BE2C (cell line): Measurements from ENCODE around the gene LEFTY2.
"Not testable (repeated sequence)": the region's sequence is repeated elsewhere in the genome, so short reads cannot be mapped to it uniquely, and the experiment has no call there.

ENCODE experiments used
- DNase-seq: peaks from one replicate; pipeline ENCODE4 v3.0.0-alpha.2; 2020
- H3K27me3 ChIP-seq: fragments of 250-450 bp; sonication (Bioruptor Pico); 2 replicates; pipeline ENCODE4 v1.5.1; 2020; ENCODE audit warnings: mild to moderate bottlenecking
- H3K36me3 ChIP-seq: fragments of 250-450 bp; sonication (Bioruptor Pico); 2 replicates; pipeline ENCODE4 v1.5.1; 2020; ENCODE audit warnings: mild to moderate bottlenecking
- H3K4me1 ChIP-seq: fragments of 250-450 bp; sonication (Bioruptor Pico); 2 replicates; pipeline ENCODE4 v1.5.1; 2020
- H3K4me3 ChIP-seq: 2 replicates; pipeline ENCODE4 v1.5.1; 2011; ENCODE audit warnings: low read depth, low read length
- H3K9me3 ChIP-seq: fragments of 250-450 bp; sonication (Bioruptor Pico); 2 replicates; pipeline ENCODE4 v1.5.1; 2020
- CTCF ChIP-seq: IDR thresholded peaks from 2 replicates; pipeline ENCODE4 v1.5.1; 2012; ENCODE audit warnings: mild to moderate bottlenecking, low read depth, low read length

The LEFTY2 gene

GRCh38 chr1:225977937-225978748 is 37.1 kb upstream of the LEFTY2 start:
- Histone ChIP-seq H3K4me3 (no peak overlapping the region), H3K9me3 (no peaks in the 10 kb centered on the region), H3K4me1 (no peaks in the 10 kb centered on the region), H3K36me3 (peaks cover 29% of the 10 kb centered on the region), H3K27me3 (no peaks in the 10 kb centered on the region)
- DNase-seq: no peak
- no peak for TF ChIP-seq CTCF

- not testable (repeated sequence) for H3K36me3 ChIP-seq, H3K4me1 ChIP-seq, H3K4me3 ChIP-seq, DNase-seq, H3K27me3 ChIP-seq, H3K9me3 ChIP-seq
These were observed 34.1 kb upstream of the LEFTY2 start for GRCh38 chr1:225975146-225975545.

- peaks cover 1% of the 10 kb centered on the region for H3K36me3 ChIP-seq
- H3K4me1 ChIP-seq: no peaks in the 10 kb centered on the region
- no peak for TF ChIP-seq CTCF
- H3K4me3 ChIP-seq: no peak overlapping the region
- no peaks in the 10 kb centered on the region for H3K9me3 ChIP-seq
- no peaks in the 10 kb centered on the region for H3K27me3 ChIP-seq
- DNase-seq: no peak
These were observed 33.4 kb upstream of the LEFTY2 start for GRCh38 chr1:225974454-225974853.

- TF ChIP-seq CTCF: no peak
- Histone ChIP-seq H3K36me3 (no peaks in the 10 kb centered on the region), H3K27me3 (no peaks in the 10 kb centered on the region), H3K4me3 (no peak overlapping the region), H3K4me1 (no peaks in the 10 kb centered on the region), H3K9me3 (no peaks in the 10 kb centered on the region)
- no peak for DNase-seq
These were observed 32.1 kb upstream of the LEFTY2 start for GRCh38 chr1:225973158-225973557.

- Histone ChIP-seq H3K36me3 (no peaks in the 10 kb centered on the region), H3K9me3 (no peaks in the 10 kb centered on the region), H3K27me3 (no peaks in the 10 kb centered on the region), H3K4me1 (no peaks in the 10 kb centered on the region), H3K4me3 (no peak overlapping the region)
- DNase-seq: no peak
- no peak for TF ChIP-seq CTCF
These were observed 31.5 kb upstream of the LEFTY2 start for GRCh38 chr1:225972344-225973152.

- H3K4me3 ChIP-seq, DNase-seq, H3K36me3 ChIP-seq, H3K27me3 ChIP-seq, H3K9me3 ChIP-seq, H3K4me1 ChIP-seq: not testable (repeated sequence)
These were observed 29.7 kb upstream of the LEFTY2 start for GRCh38 chr1:225970592-225971157.

- DNase-seq: not testable (repeated sequence)
These were observed 28.7 kb upstream of the LEFTY2 start for GRCh38 chr1:225969751-225970150.

More at GRCh38 chr1:225969751-225970150, 28.7 kb upstream of the LEFTY2 start:
- not testable (repeated sequence) for H3K4me3 ChIP-seq, H3K27me3 ChIP-seq, H3K36me3 ChIP-seq, H3K4me1 ChIP-seq, H3K9me3 ChIP-seq
